Eye (tissue), 1 donor: ENCODE measurements around the gene PDIA3.
"Not testable (repeated sequence)": the region's sequence is repeated elsewhere in the genome, so short reads cannot be mapped to it uniquely, and the experiment has no call there.

Experiments
- DNase-seq: peaks from one replicate; pipeline ENCODE4 v3.0.0-alpha.2; 2015

Gene PDIA3

DNA sequence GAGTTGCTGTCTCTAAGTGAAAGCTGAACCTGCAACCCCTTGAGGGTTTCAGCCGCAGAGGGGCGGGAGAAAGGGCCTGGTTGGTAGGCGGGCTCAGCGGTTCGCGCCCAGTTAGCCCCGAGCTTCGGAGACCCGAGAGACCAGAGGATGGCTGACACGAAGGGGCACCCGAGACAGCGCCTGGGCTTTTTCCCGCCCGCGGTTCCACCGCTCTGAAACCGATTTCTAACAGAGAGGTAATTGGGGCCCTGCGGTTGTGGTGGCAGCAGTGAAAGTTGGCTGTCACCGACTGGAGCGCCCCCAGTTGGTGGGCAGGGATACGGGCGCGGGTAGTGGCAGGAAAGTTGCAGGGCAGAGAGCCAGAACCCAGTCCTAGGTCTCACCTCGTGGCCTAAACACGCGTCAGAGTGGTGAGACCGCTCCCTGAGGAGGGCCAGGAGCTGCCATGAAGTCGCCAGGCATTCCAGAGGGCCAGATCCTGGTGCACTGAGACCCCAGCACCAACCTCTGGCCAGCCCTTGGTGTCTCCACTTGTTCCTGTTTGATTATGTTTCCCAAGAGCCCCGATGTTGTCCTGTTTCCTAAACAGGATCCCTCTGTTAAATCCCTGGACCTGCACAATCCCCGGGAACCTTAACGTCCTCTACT is 31.2 kb downstream of the PDIA3 start:
- DNase-seq: peak; percentile 90

DNA sequence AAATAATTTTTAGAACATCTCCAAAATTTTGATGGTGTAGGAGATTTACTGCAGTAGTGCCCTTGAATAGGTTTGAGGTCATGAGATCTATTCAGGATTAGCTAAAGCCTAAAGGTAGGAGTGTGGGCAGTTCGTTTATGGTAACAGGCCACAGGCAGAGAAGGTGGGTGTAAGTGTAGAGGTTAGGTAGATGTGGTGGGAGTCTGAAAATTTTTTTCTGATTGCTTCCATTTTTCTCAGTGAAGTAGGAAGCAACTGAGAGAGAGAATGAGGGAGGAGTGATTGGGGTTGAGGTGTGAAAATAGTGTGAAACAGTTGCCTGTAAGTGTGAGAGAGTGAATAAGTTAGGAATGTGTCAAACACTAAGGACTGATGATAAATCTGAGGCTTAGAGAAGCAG is 32.8 kb downstream of the PDIA3 start:
- DNase-seq: no peak

DNA sequence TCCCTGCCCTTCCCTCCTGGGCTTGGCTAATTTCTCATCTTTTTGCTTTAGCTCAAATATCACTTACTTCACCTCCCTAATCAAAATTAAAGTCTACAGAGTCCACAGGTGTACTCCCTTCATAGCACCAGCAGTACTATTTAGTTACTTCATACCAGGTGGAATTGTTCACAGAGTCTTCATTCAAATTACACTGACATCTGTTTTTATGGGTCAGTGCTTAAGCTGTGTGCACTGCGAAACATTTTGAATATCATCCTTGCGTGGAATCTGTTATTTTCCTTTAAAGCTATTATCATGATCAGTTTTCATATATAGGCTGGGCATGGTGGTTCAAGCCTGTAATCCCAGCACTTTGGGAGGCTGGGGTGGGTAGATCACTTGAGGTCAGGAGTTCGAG is 43.2 kb downstream of the PDIA3 start:
- no peak for DNase-seq

DNA sequence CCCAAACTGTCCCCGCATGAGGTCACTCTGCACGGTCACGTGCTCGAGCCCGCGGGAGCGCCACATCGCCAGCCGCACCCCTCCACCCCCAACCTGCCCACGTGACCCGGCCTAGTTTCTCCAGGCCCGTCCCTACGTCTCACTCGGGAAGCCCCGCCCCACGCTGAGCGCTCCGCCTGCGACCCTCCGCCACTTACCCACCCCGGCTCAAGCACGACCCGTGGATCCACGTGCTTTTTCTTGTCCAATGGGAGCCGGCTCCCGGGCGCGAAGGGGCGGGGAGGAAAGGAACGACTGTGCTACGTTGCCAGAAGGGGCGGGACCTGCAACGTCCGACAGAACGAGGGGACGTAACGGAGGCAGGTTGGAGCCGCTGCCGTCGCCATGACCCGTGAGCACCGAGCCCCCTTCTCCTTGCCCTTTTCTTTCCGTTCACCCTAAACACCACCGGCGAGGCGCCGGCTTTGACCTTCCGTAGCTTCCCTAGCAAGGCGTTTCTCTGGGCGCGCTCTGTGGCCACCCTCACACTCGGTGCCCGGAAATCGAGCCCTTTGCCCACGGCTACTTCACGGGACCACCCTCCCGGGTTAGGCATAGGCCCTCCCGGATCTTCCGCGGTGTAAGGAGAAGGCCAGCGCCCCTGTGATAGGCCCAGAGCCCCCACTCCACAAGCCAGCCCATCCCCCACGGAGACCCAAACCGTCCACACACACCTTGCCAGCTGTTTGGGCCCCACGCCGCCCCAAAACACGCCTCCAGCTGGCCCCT is 45.9 kb downstream of the PDIA3 start, which contains the start of gene SERF2:
Gene SERF2, plus strand, starts transcription at position 328 of the 768 bp plus-strand sequence. Its CDS starts 57 bp downstream, at position 385.
- peak; percentile 100 for DNase-seq

DNA sequence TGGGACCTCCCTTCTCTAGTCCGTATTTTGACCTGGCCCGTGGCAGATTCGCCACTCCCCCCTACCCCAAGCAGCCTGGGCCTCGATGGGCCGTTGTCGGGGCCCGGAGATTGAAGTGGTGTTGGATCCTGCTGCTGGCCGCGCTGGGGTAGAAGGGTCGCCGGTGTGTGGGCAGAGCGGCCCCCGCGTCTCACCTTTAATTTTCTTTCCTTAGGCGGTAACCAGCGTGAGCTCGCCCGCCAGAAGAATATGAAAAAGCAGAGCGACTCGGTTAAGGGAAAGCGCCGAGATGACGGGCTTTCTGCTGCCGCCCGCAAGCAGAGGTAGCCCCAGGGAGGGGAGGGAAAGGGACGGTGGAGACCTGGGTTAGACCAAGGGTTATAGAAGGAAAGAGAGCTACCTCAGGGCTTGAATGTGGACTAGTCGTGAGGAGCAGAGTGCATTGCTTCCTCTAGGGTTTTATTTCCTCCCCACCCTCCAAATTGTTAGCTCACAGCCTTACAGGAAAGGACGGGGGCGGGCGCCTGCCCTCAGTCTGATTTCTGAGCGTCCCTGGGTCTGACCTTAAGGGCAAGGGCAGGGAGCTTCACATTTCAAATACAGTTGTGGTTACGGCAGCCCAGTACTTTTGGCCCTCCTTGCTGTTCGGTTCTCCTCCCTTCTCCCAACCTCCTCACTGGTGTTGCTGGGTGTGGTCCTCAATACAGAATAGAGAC is 46.7 kb downstream of the PDIA3 start:
- DNase-seq: no peak

DNA sequence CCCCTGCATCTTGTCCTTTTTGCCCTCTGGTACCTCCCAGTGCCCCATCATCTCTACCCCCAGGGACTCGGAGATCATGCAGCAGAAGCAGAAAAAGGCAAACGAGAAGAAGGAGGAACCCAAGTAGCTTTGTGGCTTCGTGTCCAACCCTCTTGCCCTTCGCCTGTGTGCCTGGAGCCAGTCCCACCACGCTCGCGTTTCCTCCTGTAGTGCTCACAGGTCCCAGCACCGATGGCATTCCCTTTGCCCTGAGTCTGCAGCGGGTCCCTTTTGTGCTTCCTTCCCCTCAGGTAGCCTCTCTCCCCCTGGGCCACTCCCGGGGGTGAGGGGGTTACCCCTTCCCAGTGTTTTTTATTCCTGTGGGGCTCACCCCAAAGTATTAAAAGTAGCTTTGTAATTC is 47.4 kb downstream of the PDIA3 start:
- no peak for DNase-seq

DNA sequence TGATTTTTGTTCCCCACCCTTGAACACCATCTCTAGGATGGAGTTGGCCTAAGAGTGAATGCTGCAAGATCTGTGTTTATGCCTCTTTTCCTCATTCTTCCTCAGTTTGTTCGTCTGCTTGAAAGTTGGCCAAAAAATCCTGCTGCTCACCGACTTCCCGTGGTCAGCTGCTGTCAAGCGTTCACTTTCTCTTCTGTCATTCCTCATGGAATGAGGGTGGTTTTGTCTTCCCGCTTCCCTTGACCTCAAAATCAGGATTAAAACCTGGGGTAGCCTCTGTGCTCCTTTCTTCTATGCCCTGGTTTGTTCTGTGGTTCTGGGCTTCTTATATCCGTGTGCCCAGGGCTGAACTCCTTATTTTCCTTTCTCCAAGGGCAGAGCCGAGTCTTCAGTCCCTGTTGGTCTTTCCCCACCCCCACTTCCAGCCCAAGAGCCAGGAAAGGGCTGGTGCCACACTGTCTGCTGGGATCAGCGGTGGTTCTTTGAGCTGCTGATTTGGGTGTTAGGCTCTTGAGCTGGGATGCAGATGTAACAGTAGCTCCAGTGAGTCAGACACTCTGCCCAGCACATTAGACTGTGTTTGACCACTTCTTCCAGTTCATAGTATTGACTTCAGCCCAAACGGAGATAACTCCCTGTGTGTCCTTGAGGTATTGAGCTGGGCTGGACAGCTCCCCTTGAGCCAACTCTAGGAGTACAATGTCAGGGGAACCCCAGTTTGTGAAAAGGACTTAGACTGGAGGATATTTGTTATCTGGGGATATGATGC is 48.2 kb downstream of the PDIA3 start:
- no peak for DNase-seq

DNA sequence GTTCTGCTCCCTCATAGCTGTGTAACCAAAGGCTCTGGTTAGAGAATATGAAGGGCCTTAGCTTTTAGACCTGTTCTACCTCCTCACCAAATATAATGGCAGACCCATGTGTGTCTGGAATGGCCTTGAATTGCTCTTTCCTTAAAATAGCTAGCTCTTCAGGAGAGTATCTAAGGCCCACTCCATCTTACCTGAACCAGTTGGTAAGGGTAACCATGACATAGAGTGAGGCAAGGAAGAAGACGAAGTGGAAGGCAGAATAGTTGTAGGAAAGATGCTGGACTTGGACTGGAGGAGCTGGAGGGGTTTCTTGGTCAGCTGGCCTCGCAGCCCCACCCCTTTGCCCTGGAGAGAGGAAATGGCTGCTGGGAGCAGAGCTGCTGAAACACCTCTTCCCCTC is 49.0 kb downstream of the PDIA3 start:
- DNase-seq: no peak

DNA sequence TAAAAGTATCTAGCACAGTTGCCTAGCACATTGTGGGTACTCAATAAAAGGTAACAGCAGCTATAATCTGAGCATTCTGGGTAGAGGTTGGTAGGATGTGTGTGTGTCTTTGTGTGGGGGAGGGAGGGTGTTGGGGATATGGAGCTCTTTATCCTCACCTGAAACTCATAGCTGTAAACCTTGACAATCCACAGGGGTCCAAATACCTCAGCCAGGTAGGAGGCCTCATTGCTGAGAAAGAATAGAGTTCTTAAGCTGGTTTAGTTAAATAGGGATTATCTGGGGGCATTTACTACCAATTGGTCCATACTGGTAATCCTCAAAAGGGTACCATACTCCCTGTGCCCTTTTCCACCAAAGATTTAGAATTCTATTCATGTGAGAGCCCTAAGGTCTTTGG is 49.8 kb downstream of the PDIA3 start:
- no peak for DNase-seq

DNA sequence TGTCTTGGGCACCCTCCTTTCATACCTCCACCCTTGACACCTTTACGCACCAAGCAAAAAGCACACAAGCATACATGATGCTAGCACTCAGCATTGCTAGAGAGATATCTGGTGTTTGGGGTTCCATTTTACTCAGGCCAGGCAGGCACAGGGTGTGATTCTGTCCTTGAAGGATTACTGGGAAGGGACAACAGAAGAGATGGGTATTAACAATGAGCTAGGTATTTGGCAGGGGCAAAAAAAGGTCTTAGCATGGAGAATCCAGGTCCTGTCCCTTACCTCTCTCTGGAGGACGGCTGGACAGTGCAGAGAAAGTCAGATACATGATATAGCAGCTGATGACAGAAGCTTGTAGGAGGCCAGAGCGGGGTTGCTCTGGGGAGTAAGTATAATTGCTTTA is 50.3 kb downstream of the PDIA3 start:
- DNase-seq: no peak

DNA sequence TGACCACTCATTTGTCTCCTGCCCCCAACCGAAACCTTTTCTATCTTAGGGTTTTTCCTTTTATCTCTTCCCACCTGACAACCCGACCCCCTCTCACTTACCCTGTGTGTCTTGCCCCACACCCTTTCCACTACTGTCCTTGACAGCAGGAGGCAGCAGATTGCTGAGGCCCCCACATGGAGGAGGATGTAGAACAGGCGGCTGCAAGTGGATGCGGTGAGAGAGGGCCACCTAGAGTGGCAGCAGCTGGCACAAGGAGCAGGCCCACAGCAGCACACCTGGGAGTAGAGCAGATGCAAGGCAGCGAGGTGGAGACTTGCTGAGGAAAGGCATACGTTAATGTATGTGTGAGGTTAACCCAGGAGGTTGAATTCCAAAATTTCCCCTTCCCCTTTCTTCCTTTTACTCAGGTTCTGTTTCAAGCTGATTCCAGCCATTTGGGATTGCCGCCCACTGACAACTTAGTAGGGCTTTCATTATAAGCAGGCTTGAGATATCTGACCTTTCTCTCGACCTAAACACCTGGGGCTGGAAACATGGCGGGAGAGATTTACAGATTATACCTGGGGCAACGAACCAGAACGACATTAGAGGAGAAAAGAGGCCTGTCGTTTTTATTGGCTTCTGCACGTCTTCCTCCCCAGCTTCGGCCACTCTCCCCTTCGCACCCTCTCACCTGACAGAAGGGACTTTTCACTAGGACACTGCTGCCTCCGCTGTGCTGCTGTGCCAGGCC is 53.1 kb downstream of the PDIA3 start:
- no peak for DNase-seq

DNA sequence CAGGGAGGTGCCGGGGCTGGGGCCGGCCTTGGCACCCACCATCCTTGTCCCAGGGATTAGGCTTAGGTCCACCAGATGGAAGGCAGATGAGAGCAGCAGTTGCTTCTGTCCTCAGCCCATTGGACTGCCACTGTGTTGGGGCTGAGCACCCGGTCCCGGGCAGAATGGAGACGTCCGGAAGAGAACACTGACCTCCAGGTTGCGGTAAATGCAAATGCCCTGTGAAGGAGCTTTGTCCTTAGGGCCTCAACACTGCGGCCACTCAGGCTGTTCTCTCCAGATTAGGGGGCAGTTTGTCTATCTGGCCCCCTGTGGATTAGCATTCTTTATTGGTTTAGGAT is 53.7 kb downstream of the PDIA3 start, which contains the start of gene SERINC4:
Gene SERINC4, minus strand, starts transcription at position 276 of the 341 bp plus-strand sequence. Its CDS starts 234 bp downstream, at position 42.
- DNase-seq: no peak

DNA sequence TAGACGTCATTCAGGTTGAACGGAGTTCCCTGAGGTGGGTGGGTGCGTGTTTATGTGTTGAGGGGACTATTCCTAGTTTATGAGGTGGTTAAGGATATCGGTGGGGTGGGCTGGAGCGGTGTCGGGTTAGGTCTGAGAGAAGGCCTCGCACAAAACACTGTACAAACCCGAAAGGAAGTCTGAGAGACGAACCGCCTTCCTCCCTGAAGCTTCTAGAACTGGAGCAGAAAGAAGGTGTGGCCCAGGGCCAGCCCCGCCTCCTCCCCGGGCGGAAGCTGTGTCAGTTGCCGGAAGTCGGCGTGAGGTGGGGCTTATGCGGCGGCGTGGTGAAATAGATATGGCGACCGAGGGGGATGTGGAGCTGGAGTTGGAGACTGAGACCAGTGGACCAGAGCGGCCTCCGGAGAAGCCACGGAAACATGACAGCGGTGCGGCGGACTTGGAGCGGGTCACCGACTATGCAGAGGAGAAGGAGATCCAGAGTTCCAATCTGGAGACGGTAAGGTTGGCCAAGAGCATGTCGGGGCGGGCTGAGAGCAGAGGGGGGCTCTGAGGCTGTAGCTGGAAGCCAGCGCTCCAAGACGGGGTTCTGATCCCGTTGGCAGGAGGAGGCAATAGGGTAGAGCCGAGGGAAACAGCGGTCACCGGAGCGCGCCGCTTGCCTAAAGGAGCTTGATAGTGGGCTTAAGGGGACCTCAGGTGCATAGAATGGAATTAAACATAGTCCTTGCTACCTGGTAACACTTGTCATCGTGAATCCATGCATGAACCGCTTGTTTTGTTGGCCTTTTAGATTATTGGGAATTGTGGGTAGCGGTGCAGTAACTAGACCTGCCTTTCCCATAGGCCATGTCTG is 54.3 kb downstream of the PDIA3 start, which contains the start of gene HYPK:
Gene HYPK, plus strand, starts transcription at position 314 of the 856 bp plus-strand sequence. Its CDS starts 24 bp downstream, at position 338.
- peak; percentile 96 for DNase-seq

DNA sequence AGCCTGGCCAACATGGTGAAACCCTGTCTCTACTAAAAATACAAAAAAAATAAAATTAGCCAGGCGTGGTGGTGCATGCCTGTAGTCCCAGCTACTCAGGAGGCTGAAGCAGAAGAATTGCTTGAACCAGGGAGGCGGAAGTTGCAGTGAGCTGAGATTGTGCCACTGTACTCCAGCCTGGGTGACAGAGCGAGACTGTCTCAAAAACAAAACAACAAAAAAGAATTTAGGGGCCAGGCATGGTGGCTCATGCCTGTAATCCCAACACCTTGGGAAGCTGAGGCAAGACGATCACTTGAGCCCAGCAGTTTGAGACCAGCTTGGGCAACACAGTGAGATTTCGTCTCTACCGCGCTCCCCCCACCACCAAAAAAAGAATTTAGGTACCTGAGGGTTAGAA is 56.4 kb downstream of the PDIA3 start:
- DNase-seq: not testable (repeated sequence)

DNA sequence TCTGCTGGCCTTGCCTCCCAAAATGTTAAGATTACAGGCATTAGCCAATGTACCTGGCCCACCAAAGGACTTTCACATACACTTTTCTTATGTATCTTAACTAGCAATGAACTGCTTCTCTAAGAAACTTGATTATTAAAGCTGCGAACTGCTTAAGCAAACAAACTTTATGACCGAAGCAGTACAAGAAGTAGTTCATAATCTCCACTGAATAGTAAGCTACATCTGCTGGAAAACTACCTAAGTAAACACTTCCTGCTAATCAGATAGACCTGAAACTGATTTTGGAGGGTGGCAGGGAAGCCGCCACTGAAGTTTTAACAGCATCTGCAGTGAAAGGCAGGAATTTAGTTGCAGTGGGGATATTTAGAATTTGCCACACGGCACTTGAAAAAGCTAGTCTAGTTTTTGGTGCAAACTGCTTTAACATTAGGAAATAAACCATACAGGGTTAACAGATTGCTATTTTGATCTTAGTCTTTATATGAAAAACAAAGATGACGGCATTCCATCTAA is 62.3 kb downstream of the PDIA3 start:
- no peak for DNase-seq

DNA sequence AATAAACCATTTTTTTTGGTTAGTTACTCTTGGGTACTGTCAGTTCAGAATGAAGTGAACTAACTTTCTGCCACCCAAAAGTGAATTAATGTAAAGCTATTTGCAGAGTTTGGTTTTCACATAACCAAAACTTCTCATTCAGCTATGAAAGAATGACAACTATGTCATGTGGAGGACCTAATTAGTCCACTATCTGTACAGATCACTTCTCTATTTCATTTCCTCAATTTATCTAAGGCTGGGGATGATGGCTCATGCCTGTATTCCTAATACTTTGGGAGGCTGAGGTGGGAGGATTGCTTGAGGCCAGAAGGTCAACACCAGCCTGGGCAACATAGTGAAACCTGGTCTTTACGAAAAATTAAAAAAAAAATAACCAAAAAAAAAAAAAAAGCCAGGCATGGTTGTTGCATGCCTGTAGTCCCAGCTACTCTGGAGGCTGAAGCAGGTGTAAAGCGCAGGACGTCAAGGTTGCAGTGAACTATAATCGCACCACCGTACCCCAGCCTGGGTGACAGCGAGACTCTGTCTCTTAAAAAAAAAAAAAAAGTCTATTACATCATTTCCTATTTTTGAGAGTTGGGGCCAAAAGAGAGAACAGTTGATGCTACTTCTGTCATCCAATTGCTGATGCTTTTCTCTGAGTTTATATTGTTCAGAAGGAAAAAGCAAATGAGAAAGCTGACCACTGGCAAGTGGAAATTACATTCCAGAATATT is 62.9 kb downstream of the PDIA3 start:
- DNase-seq: no peak

DNA sequence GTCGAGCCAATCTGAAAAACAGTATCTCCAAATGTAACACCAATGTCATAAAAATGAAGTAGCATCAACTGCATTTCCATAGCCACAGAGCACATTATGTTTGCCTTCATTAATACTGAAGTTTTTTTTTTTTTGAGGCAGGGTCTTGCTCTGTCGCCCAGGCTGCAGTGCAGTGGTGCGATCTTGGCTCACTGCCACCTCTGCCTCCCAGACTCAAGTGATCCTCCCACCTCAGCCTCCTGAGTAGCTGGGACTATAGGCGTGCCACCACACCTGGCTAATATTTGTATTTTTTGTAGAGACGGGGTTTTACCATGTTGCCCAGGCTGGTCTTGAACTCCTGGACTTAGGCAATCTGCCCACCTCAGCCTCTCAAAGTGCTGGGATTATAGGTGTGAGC is 68.8 kb downstream of the PDIA3 start:
- DNase-seq: not testable (repeated sequence)

DNA sequence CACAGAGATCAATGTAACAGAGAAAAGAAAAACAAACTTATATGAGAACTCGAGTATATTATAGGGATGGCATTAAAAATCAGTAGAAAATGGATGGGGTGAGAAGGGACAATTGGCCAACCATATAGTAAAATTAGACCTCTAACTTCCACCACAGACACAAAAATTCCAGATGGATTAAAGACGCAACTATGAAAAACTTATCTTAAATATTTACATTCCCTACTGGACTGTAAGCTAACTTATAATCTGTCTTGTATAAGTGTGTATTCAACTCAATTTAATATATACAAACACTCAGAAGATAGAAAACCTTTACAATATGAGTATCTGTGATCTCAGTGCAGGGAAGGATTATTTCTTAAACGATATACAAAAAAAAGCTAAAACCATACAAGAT is 75.3 kb downstream of the PDIA3 start:
- DNase-seq: no peak
